ENCODE measurements around the gene SELENOO.

GRCh38 chr22:50226063-50226874 lies 25.5 kb downstream of the SELENOO start:
- TF ChIP-seq CTCF (IDR thresholded peaks at IDR 0.05) = no peak
- TF ChIP-seq EP300 (IDR thresholded peaks at IDR 0.05) = no peak

All from tibial nerve (tissue), 4 donors.